A549 (cell line): ENCODE measurements around the gene TOMM40. TPM values are rescaled to one million over a fixed set of nuclear protein-coding genes. Genes with fewer than 3 reads are reported as not detected.
"Not testable (repeated sequence)": the region's sequence is repeated elsewhere in the genome, so short reads cannot be mapped to it uniquely, and the experiment has no call there.

Source experiments
- ATAC-seq, 2 experiments: fragments of 200-7000 bp in 1 of 2; fragments of >200 bp in 1 of 2; cut with Nextera tagmentation in 1 of 2; cut with Tn5 transposase in 1 of 2; 3 replicates each; pipeline versions ENCODE4 v1.8.0 to v1.9.1; 2018 to 2020; ENCODE audit warnings: mild to moderate bottlenecking in 1 of 2, moderate library complexity in 1 of 2
- CTCF ChIA-PET: fragments of 300-600 bp; sonication (Branson Sonifier 250); formaldehyde crosslinking; extraction: SDS; loops from one replicate; lab custom pipeline; 2021; ENCODE audit warnings: antibody characterized with exemption, inconsistent platforms; lab: Yijun Ruan, JAX
- POLR2A ChIA-PET: fragments of 350-600 bp; formaldehyde crosslinking; extraction: SDS; loops from one replicate; lab custom pipeline; 2021; ENCODE audit warnings: antibody characterized with exemption, inconsistent platforms; lab: Yijun Ruan, JAX
- DNase-seq, 2 experiments: peaks; one replicate each; pipeline versions ENCODE4 v3.0.0 to v3.0.0-alpha.2; 2011 to 2016; ENCODE audit warnings: low read depth in 1 of 2, low spot score in 1 of 2
- FAIRE-seq: peaks from 2 replicates; lab custom pipeline; 2011; peaks lifted over from hg19 to GRCh38; lab: Jason Lieb, UNC
- H3K27ac ChIP-seq, 2 experiments: fragments of >200 bp; sonication (Bioruptor Twin); formaldehyde crosslinking; 3 replicates each; pipeline ENCODE4 v1.5.1; 2016 to 2017
- H3K4me1 ChIP-seq: fragments of >200 bp; sonication (Bioruptor Twin); formaldehyde crosslinking; 3 replicates; pipeline ENCODE4 v1.6.1; 2016
- H3K4me2 ChIP-seq: fragments of >200 bp; sonication (Bioruptor Twin); formaldehyde crosslinking; 3 replicates; pipeline ENCODE4 v1.6.1; 2016
- H3K4me3 ChIP-seq: fragments of >200 bp; sonication (Bioruptor Twin); formaldehyde crosslinking; 3 replicates; pipeline ENCODE4 v1.5.1; 2016
- H3K9me3 ChIP-seq: fragments of >200 bp; sonication (Bioruptor Twin); formaldehyde crosslinking; 3 replicates; pipeline ENCODE4 v1.6.1; 2016
- BHLHE40 ChIP-seq: IDR thresholded peaks from 2 replicates; pipeline ENCODE4 v1.6.1; 2012; ENCODE audit warnings: low read depth, low read length, inconsistent platforms
- CBX2 ChIP-seq: fragments of 200-600 bp; sonication (generic); IDR thresholded peaks from 2 replicates; pipeline ENCODE4 v1.6.1; 2016; ENCODE audit warnings: low read depth, mild to moderate bottlenecking, borderline replicate concordance
- CBX8 ChIP-seq: fragments of 200-600 bp; sonication (generic); IDR thresholded peaks from 2 replicates; pipeline ENCODE4 v1.6.1; 2016
- CHD2 ChIP-seq: fragments of 150-350 bp; IDR thresholded peaks from 2 replicates; pipeline ENCODE4 v1.6.1; 2014; ENCODE audit warnings: low read length; ENCODE audit not compliant: partially characterized antibody
- EHF ChIP-seq: fragments of 250-450 bp; sonication (Bioruptor Pico); IDR thresholded peaks from 2 replicates; pipeline ENCODE4 v1.5.0; 2020; ENCODE audit warnings: mild to moderate bottlenecking
- EP300 ChIP-seq, 2 experiments: fragments of >200 bp; sonication (Bioruptor Twin); formaldehyde crosslinking; IDR thresholded peaks; 2 replicates in 1 of 2; 3 replicates in 1 of 2; pipeline ENCODE4 v1.6.1; 2016 to 2017
- ESRRA ChIP-seq: fragments of 150-350 bp; IDR thresholded peaks from 2 replicates; pipeline ENCODE4 v1.6.1; 2014; ENCODE audit warnings: mild to moderate bottlenecking, low read length, borderline replicate concordance
- FOSB ChIP-seq: fragments of 250-450 bp; sonication (Bioruptor Pico); IDR thresholded peaks from 2 replicates; pipeline ENCODE4 v1.5.0; 2020; ENCODE audit warnings: mild to moderate bottlenecking, moderate library complexity
- FOXS1 ChIP-seq: fragments of 250-450 bp; sonication (Bioruptor Pico); IDR thresholded peaks from 2 replicates; pipeline ENCODE4 v1.5.0; 2020; ENCODE audit warnings: mild to moderate bottlenecking, moderate library complexity
- HDAC2 ChIP-seq: fragments of 200-600 bp; sonication (generic); IDR thresholded peaks from 2 replicates; pipeline ENCODE4 v1.6.1; 2016
- HOXB5 ChIP-seq: fragments of 250-450 bp; sonication (Bioruptor Pico); IDR thresholded peaks from 2 replicates; pipeline ENCODE4 v1.5.0; 2020; ENCODE audit warnings: mild to moderate bottlenecking, moderate library complexity
- JUN ChIP-seq, 2 experiments: fragments of >200 bp; sonication (Bioruptor Twin); formaldehyde crosslinking; IDR thresholded peaks; 2 replicates in 1 of 2; 3 replicates in 1 of 2; pipeline ENCODE4 v1.6.1; 2016 to 2017
- KDM5A ChIP-seq: fragments of 200-600 bp; sonication (generic); IDR thresholded peaks from 2 replicates; pipeline ENCODE4 v1.6.1; 2016; ENCODE audit warnings: antibody characterized with exemption, mild to moderate bottlenecking
- NFE2L2 ChIP-seq: fragments of 150-350 bp; conservative IDR thresholded peaks from 2 replicates; pipeline ENCODE4 v1.6.1; 2014; ENCODE audit warnings: low read length
- NPAS2 ChIP-seq: fragments of 250-450 bp; sonication (Bioruptor Pico); IDR thresholded peaks from 2 replicates; pipeline ENCODE4 v1.8.0; 2022; ENCODE audit warnings: mild to moderate bottlenecking, moderate library complexity, borderline replicate concordance
- NR3C1 ChIP-seq: fragments of >200 bp; sonication (Bioruptor Twin); formaldehyde crosslinking; IDR thresholded peaks from 3 replicates; pipeline ENCODE4 v1.6.1; 2017
- RARB ChIP-seq: fragments of 250-450 bp; sonication (Bioruptor Pico); IDR thresholded peaks from 2 replicates; pipeline ENCODE4 v1.8.0; 2021; ENCODE audit warnings: mild to moderate bottlenecking, moderate library complexity
- SREBF2 ChIP-seq: fragments of 450-650 bp; IDR thresholded peaks from 2 replicates; pipeline ENCODE4 v1.6.1; 2014; ENCODE audit warnings: mild to moderate bottlenecking, moderate library complexity
- TP53 ChIP-seq: fragments of 250-450 bp; sonication (Bioruptor Pico); IDR thresholded peaks from 2 replicates; pipeline ENCODE4 v1.5.0; 2021; ENCODE audit warnings: mild to moderate bottlenecking, moderate library complexity
- ZC3H11A ChIP-seq: fragments of 450-650 bp; IDR thresholded peaks from 2 replicates; pipeline ENCODE4 v1.6.1; 2014; ENCODE audit warnings: antibody characterized with exemption, mild to moderate bottlenecking
- ZFP36 ChIP-seq: fragments of 450-650 bp; IDR thresholded peaks from 2 replicates; pipeline ENCODE4 v1.6.1; 2014; ENCODE audit warnings: borderline replicate concordance; ENCODE audit not compliant: partially characterized antibody
- ZNF302 ChIP-seq: fragments of 250-450 bp; sonication (Bioruptor Pico); IDR thresholded peaks from 2 replicates; pipeline ENCODE4 v1.9.0; 2021; ENCODE audit warnings: inconsistent platforms, mild to moderate bottlenecking, moderate library complexity
- WGBS: methylation state at CpG from one replicate; pipeline ENCODE4 v1.1.6; 2017; ENCODE audit errors: missing lambda C conversion rate; 5-methylcytosine and 5-hydroxymethylcytosine counted together
- polyA plus RNA-seq, 4 experiments: library from polyadenylated mRNA; depleted of rRNA in 3 of 4; stranded (reverse); fragments of >200 nt; fragmentation: RNase III in 1 of 4; extraction: RNeasy Plus Mini Kit Qiagen cat#74134 plus additional on column Dnase treatment in 1 of 4; gene quantifications; 2 replicates in 3 of 4; 3 replicates in 1 of 4; pipeline ENCODE4 v1.2.3, GENCODE V29; 2011 to 2017

TOMM40 gene
- polyA plus RNA-seq, 2 of the 4 experiments (the other 2 are of a cell fraction): 92.7 to 180 TPM

DNA sequence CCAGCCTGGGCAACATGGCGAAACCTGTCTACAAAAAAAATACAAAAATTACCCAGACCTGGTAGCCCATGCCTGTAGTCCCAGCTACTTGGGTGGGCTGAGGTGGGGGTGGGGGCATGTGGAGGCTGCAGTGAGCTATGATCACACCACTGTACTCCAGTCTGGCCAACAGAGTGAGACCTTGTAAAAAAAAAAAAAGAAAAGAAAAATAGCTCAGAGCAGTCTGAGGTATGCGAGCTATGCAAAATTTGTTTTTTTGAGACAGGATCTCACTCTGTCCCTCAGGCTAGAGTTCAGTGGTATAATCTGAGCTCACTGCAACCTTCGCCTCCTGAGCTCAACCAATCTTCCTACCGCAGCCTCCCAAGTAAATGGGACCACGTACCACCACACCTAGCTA, 7.1 kb upstream of the TOMM40 start:
- no peaks in the 10 kb centered on the region for H3K9me3 ChIP-seq
- WGBS: 90% methylated on average over 5 of the region's 5 CpGs
- H3K4me2 ChIP-seq: no peak overlapping the region
- CTCF ChIA-PET: interaction anchor here (0.8 to 4.2 kb wide), 11 partner anchors 10 to 194 kb away, joined by 3 to 37 read pairs (median 4); partner anchors contain the start of gene APOE
- ATAC-seq (no peak), DNase-seq (no peak), FAIRE-seq (no peak)
- H3K4me1 ChIP-seq: no peaks in the 10 kb centered on the region
- TF ChIP-seq TP53 (CRISPR knock-in tag): no peak
- TF ChIP-seq EP300 (IDR thresholded peaks at IDR 0.05): no peak
- TF ChIP-seq EHF (CRISPR knock-in tag): no peak
- TF ChIP-seq FOXS1 (CRISPR knock-in tag): no peak
- no peak for TF ChIP-seq HOXB5 (CRISPR knock-in tag)
- no peak for TF ChIP-seq HDAC2
- no peak for TF ChIP-seq CBX2
- no peak for TF ChIP-seq ZNF302 (CRISPR knock-in tag)
- no peak for TF ChIP-seq BHLHE40
- TF ChIP-seq JUN (IDR thresholded peaks at IDR 0.05): no peak
- no peak for TF ChIP-seq CHD2
- no peak for TF ChIP-seq ZC3H11A
- no peak for TF ChIP-seq RARB (CRISPR knock-in tag)
- TF ChIP-seq NR3C1: no peak
- no peak for TF ChIP-seq FOSB
- TF ChIP-seq, all 56 proteins: peak for 0
- POLR2A ChIA-PET: no interaction called here
- Histone ChIP-seq H3K4me3 (no peak overlapping the region), H3K27ac (no peak overlapping the region)

DNA sequence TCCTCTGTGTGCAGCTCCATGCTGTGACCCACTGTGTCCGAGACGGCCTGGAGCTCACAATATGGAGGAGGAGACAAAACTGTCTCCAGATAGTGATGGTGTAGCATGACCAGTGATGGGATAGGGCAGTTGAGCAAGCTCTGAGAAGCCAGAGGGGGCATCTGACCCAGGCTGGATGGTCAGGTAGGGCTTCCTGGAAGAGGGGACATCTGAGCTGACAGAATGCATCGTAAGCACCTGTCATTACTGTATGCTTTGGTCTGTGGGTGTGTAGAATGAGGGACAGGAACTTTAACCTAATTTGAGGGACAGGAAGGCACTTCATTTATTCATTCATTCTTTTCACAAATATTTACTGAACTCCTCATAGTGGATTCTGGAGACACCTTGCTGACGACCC, 6.5 kb upstream of the TOMM40 start:
- peaks cover 3% of the 10 kb centered on the region for H3K4me1 ChIP-seq
- FAIRE-seq: no peak

DNA sequence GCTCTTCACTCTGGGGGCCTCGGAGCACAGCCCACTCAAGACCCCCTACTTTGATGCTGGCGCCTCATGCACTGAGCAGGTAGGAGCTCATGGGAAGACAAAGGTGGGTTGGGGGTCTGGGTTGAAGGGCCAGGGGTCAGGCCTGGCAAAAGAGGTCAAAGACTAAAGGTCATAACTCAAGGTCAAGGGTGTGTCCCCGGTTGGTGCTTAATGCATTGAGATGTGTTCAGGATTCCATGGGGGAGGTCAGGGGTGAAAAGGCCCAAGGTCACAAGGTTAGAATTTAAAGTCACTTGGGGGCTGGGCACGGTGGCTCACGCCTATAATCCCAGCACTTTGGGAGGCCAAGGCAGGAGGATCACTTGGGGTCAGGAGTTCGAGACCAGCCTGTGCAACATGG, 4.9 kb upstream of the TOMM40 start:
- Histone ChIP-seq H3K4me1 (peaks cover 8% of the 10 kb centered on the region), H3K9me3 (no peaks in the 10 kb centered on the region), H3K27ac (no peak overlapping the region), H3K4me3 (no peak overlapping the region)
- ChIA-PET CTCF (interaction anchor here (0.6 to 4.2 kb wide), 5 partner anchors 9 to 162 kb away, joined by 3 to 37 read pairs (median 4); no protein-coding TSS in a partner anchor), POLR2A (no interaction called here)
- DNase-seq (no peak), FAIRE-seq (no peak), ATAC-seq (no peak)
- TF ChIP-seq NFE2L2 (no peak), CHD2 (no peak), ESRRA (peak; percentile 86; the same call in 1 of the 2 replicates), KDM5A (no peak), CBX8 (no peak), FOSB (no peak), SREBF2 (no peak)
- TF ChIP-seq, all 56 proteins: peak for 1
- WGBS: 97% methylated on average over 6 of the region's 6 CpGs
- H3K4me2 ChIP-seq: no peak overlapping the region

More for the DNA sequence above, 6.5 kb upstream of the TOMM40 start:
- ChIA-PET POLR2A (no interaction called here), CTCF (interaction anchor here (1.0 to 4.2 kb wide), 8 partner anchors 10 to 195 kb away, joined by 3 to 37 read pairs (median 4); partner anchors contain the start of gene APOE)
- H3K27ac ChIP-seq: no peak overlapping the region
- ATAC-seq (no peak), DNase-seq (no peak)
- no peak overlapping the region for H3K4me2 ChIP-seq
- H3K4me3 ChIP-seq: no peak overlapping the region
- H3K9me3 ChIP-seq: no peaks in the 10 kb centered on the region
- 91% methylated on average over 4 of the region's 4 CpGs for WGBS
- TF ChIP-seq NPAS2 (CRISPR knock-in tag) (no peak), ZFP36 (peak; percentile 75)

DNA sequence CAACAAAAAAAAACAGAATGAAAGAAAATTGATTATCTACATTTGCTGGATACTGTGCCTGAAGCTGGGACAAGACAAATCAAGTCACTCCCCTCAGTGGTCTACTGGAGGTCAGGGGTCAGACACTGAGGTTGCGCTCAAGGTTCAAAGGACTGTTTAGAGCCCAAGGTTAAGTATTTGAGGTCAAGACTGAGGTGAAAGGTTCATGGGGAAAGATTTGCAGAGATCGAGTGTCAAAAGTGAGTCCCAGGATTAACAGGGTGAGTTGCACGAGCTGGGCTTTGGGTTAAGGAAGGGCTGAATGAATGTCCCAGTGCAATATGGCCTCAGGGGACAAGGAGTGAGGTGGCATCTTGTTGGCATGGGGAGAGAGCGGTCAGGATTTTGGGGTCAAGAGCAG, 3.4 kb upstream of the TOMM40 start:
- TF ChIP-seq CHD2 (no peak), EHF (CRISPR knock-in tag) (no peak), ZFP36 (no peak)
- Histone ChIP-seq H3K4me2 (no peak overlapping the region), H3K4me1 (peaks cover 14% of the 10 kb centered on the region), H3K27ac (no peak overlapping the region), H3K9me3 (no peaks in the 10 kb centered on the region), H3K4me3 (no peak overlapping the region)
- no peak for ATAC-seq
- WGBS: 83% methylated on average over 4 of the region's 4 CpGs
- CTCF ChIA-PET: interaction anchor here (1.0 to 1.5 kb wide), 4 partner anchors 7 to 164 kb away, joined by 3 to 5 read pairs (median 4); no protein-coding TSS in a partner anchor
- FAIRE-seq: no peak
- POLR2A ChIA-PET: no interaction called here
- no peak for DNase-seq

DNA sequence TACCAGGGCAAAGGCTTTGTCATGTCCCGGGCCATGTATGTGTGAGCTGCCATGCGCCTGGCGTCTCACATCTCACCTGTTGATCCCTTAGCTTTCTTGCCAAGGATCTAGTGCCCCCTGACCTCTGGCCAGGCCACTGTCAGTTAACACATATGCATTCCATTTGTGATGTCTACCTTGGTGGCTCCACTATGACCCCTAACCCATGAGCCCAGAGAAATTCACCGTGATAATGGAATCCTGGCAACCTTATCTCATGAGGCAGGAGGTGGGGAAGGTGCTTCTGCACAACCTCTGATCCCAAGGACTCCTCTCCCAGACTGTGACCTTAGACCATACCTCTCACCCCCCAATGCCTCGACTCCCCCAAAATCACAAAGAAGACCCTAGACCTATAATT, 2.7 kb upstream of the TOMM40 start:
- FAIRE-seq, DNase-seq, H3K4me3 ChIP-seq, POLR2A ChIA-PET, H3K9me3 ChIP-seq, H3K4me2 ChIP-seq, H3K27ac ChIP-seq, ATAC-seq: not testable (repeated sequence)
- WGBS: 89% methylated on average over 5 of the region's 5 CpGs
- CTCF ChIA-PET: interaction anchor here (1.5 kb wide), 1 partner anchor 12 kb away, joined by 5 read pairs; no protein-coding TSS in a partner anchor
- peaks cover 21% of the 10 kb centered on the region for H3K4me1 ChIP-seq
